ENCODE data around the gene RAD52. TPM values are rescaled to one million over a fixed set of nuclear protein-coding genes. Genes with fewer than 3 reads are reported as not detected.

RAD52 gene
- total RNA-seq, 1 experiment from 2014 or later: 19.2 TPM

- H3K4me3 Mint-ChIP-seq: no peak overlapping the region
- H3K27ac Mint-ChIP-seq: no peak overlapping the region
- H3K27me3 Mint-ChIP-seq (ENCODE audit: low read depth): no peaks in the 10 kb centered on the region
- DNase-seq (ENCODE audit: low spot score): no peak
- ChIA-PET CTCF (no interaction called here), POLR2A (no interaction called here)
- no peak for ATAC-seq
- H3K9me3 Mint-ChIP-seq: peaks cover 3% of the 10 kb centered on the region; the same call in 1 of the 2 replicates
- TF ChIP-seq TP53 (CRISPR knock-in tag; IDR thresholded peaks at IDR 0.05): no peak
- TF ChIP-seq ZNF121 (CRISPR knock-in tag; IDR thresholded peaks at IDR 0.05): no peak
- no peak for TF ChIP-seq PRDM15 (CRISPR knock-in tag; IDR thresholded peaks at IDR 0.05)
- TF ChIP-seq, protein P1, sequence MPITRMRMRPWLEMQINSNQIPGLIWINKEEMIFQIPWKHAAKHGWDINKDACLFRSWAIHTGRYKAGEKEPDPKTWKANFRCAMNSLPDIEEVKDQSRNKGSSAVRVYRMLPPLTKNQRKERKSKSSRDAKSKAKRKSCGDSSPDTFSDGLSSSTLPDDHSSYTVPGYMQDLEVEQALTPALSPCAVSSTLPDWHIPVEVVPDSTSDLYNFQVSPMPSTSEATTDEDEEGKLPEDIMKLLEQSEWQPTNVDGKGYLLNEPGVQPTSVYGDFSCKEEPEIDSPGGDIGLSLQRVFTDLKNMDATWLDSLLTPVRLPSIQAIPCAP (CRISPR knock-in tag; IDR thresholded peaks at IDR 0.05): no peak
- no peak for TF ChIP-seq AFF4 (CRISPR knock-in tag; IDR thresholded peaks at IDR 0.05; ENCODE audit: borderline replicate concordance)
- no peak for TF ChIP-seq ZNF219 (CRISPR knock-in tag; IDR thresholded peaks at IDR 0.05; ENCODE audit: borderline replicate concordance)
- TF ChIP-seq FOXK1 (CRISPR knock-in tag; IDR thresholded peaks at IDR 0.05): no peak
- TF ChIP-seq SP1 (CRISPR knock-in tag; conservative IDR thresholded peaks at IDR 0.05): no peak
- TF ChIP-seq NR2C2 (CRISPR knock-in tag; IDR thresholded peaks at IDR 0.05): no peak
- TF ChIP-seq, protein P2, sequence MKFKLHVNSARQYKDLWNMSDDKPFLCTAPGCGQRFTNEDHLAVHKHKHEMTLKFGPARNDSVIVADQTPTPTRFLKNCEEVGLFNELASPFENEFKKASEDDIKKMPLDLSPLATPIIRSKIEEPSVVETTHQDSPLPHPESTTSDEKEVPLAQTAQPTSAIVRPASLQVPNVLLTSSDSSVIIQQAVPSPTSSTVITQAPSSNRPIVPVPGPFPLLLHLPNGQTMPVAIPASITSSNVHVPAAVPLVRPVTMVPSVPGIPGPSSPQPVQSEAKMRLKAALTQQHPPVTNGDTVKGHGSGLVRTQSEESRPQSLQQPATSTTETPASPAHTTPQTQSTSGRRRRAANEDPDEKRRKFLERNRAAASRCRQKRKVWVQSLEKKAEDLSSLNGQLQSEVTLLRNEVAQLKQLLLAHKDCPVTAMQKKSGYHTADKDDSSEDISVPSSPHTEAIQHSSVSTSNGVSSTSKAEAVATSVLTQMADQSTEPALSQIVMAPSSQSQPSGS (CRISPR knock-in tag; IDR thresholded peaks at IDR 0.05; ENCODE audit: borderline replicate concordance, low read depth): no peak
- TF ChIP-seq, protein P3, sequence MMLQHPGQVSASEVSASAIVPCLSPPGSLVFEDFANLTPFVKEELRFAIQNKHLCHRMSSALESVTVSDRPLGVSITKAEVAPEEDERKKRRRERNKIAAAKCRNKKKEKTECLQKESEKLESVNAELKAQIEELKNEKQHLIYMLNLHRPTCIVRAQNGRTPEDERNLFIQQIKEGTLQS (CRISPR knock-in tag; conservative IDR thresholded peaks at IDR 0.05): no peak
- no peak for TF ChIP-seq ZNF232 (CRISPR knock-in tag; IDR thresholded peaks at IDR 0.05)
- no peak for TF ChIP-seq RELA (CRISPR knock-in tag; IDR thresholded peaks at IDR 0.05; ENCODE audit: borderline replicate concordance)
- H3K4me1 Mint-ChIP-seq: no peaks in the 10 kb centered on the region
- peaks cover 84% of the 10 kb centered on the region for H3K36me3 Mint-ChIP-seq
Measured at GRCh38 chr12:884746-885414, 64.6 kb downstream of the RAD52 start.

GRCh38 chr12:880656-881055 is 68.8 kb downstream of the RAD52 start:
- no peak for DNase-seq (ENCODE audit: low spot score)
- ATAC-seq: no peak
- H3K9me3 Mint-ChIP-seq: no peaks in the 10 kb centered on the region
- TF ChIP-seq GTF2I (CRISPR knock-in tag; conservative IDR thresholded peaks at IDR 0.05) (no peak), NR2C2 (CRISPR knock-in tag; IDR thresholded peaks at IDR 0.05) (no peak)
- TF ChIP-seq, protein P2 (CRISPR knock-in tag; IDR thresholded peaks at IDR 0.05; ENCODE audit: borderline replicate concordance, low read depth): no peak
- POLR2A ChIA-PET: no interaction called here
- H3K27ac Mint-ChIP-seq: no peak overlapping the region
- H3K27me3 Mint-ChIP-seq (ENCODE audit: low read depth): no peaks in the 10 kb centered on the region
- H3K36me3 Mint-ChIP-seq: peaks cover 73% of the 10 kb centered on the region
- H3K4me1 Mint-ChIP-seq: no peaks in the 10 kb centered on the region
- no peak overlapping the region for H3K4me3 Mint-ChIP-seq
- CTCF ChIA-PET: no interaction called here

All from WTC11 (cell line).